Activated naive CD4-positive, alpha-beta T cell treated with anti-CD3 and anti-CD28 coated beads, Interleukin-2, amount 50 U/mL, for 24 hours (primary cell): ENCODE results near the gene FOSB.

Experiments
- H3K27ac Mint-ChIP-seq: one replicate; pipeline ENCODE4 v1.8.0; 2021; ENCODE audit warnings: mild to moderate bottlenecking, mixed read lengths
- H3K27me3 Mint-ChIP-seq: one replicate; pipeline ENCODE4 v1.8.0; 2021; ENCODE audit warnings: mixed read lengths
- H3K36me3 Mint-ChIP-seq: one replicate; pipeline ENCODE4 v1.8.0; 2021; ENCODE audit warnings: mixed read lengths
- H3K4me1 Mint-ChIP-seq: one replicate; pipeline ENCODE4 v1.8.0; 2021; ENCODE audit warnings: mixed read lengths
- H3K4me3 Mint-ChIP-seq: one replicate; pipeline ENCODE4 v1.8.0; 2021; ENCODE audit warnings: mild to moderate bottlenecking, mixed read lengths
- H3K9me3 Mint-ChIP-seq: one replicate; pipeline ENCODE4 v1.8.0; 2021; ENCODE audit warnings: mixed read lengths

FOSB gene

GRCh38 chr19:45437328-45437727 lies 30.5 kb upstream of the FOSB start:
- Mint-ChIP-seq H3K27me3 (no peaks in the 10 kb centered on the region), H3K4me3 (no peak overlapping the region), H3K9me3 (no peaks in the 10 kb centered on the region), H3K27ac (no peak overlapping the region), H3K36me3 (no peaks in the 10 kb centered on the region), H3K4me1 (peaks cover 14% of the 10 kb centered on the region)

- H3K4me1 Mint-ChIP-seq: peaks cover 30% of the 10 kb centered on the region
- H3K4me3 Mint-ChIP-seq: peak overlapping the region; percentile 15
- no peaks in the 10 kb centered on the region for H3K36me3 Mint-ChIP-seq
- no peaks in the 10 kb centered on the region for H3K9me3 Mint-ChIP-seq
- no peak overlapping the region for H3K27ac Mint-ChIP-seq
- H3K27me3 Mint-ChIP-seq: no peaks in the 10 kb centered on the region
Observed at GRCh38 chr19:45439190-45439568, 28.6 kb upstream of the FOSB start.

- H3K27me3 Mint-ChIP-seq: no peaks in the 10 kb centered on the region
- no peaks in the 10 kb centered on the region for H3K9me3 Mint-ChIP-seq
- peaks cover 35% of the 10 kb centered on the region for H3K4me1 Mint-ChIP-seq
- H3K4me3 Mint-ChIP-seq: peak overlapping the region; percentile 82
- H3K36me3 Mint-ChIP-seq: no peaks in the 10 kb centered on the region
- no peak overlapping the region for H3K27ac Mint-ChIP-seq
Observed at GRCh38 chr19:45439569-45440258, 28.1 kb upstream of the FOSB start.

GRCh38 chr19:45440259-45440638 lies 27.5 kb upstream of the FOSB start:
- H3K4me3 Mint-ChIP-seq: peak overlapping the region; percentile 82
- no peaks in the 10 kb centered on the region for H3K27me3 Mint-ChIP-seq
- no peaks in the 10 kb centered on the region for H3K9me3 Mint-ChIP-seq
- peak overlapping the region; percentile 57 for H3K27ac Mint-ChIP-seq
- no peaks in the 10 kb centered on the region for H3K36me3 Mint-ChIP-seq
- H3K4me1 Mint-ChIP-seq: peaks cover 40% of the 10 kb centered on the region

- H3K36me3 Mint-ChIP-seq: no peaks in the 10 kb centered on the region
- H3K4me3 Mint-ChIP-seq: peak overlapping the region; percentile 82
- no peaks in the 10 kb centered on the region for H3K9me3 Mint-ChIP-seq
- no peaks in the 10 kb centered on the region for H3K27me3 Mint-ChIP-seq
- H3K27ac Mint-ChIP-seq: peak overlapping the region; percentile 30
- peaks cover 44% of the 10 kb centered on the region for H3K4me1 Mint-ChIP-seq
Observed at GRCh38 chr19:45440873-45441654, 26.7 kb upstream of the FOSB start.

- no peaks in the 10 kb centered on the region for H3K36me3 Mint-ChIP-seq
- peaks cover 49% of the 10 kb centered on the region for H3K4me1 Mint-ChIP-seq
- no peaks in the 10 kb centered on the region for H3K27me3 Mint-ChIP-seq
- no peaks in the 10 kb centered on the region for H3K9me3 Mint-ChIP-seq
- peak overlapping the region; percentile 92 for H3K27ac Mint-ChIP-seq
- peak overlapping the region; percentile 88 for H3K4me3 Mint-ChIP-seq
Observed at GRCh38 chr19:45442408-45442777, 25.4 kb upstream of the FOSB start.

GRCh38 chr19:45442778-45443461 lies 24.9 kb upstream of the FOSB start:
- Mint-ChIP-seq H3K27me3 (no peaks in the 10 kb centered on the region), H3K4me1 (peaks cover 52% of the 10 kb centered on the region), H3K4me3 (peak overlapping the region; percentile 88), H3K9me3 (no peaks in the 10 kb centered on the region), H3K27ac (peak overlapping the region; percentile 92), H3K36me3 (no peaks in the 10 kb centered on the region)

GRCh38 chr19:45443462-45444317 lies 24.1 kb upstream of the FOSB start:
- Mint-ChIP-seq H3K36me3 (no peaks in the 10 kb centered on the region), H3K4me1 (peaks cover 57% of the 10 kb centered on the region), H3K27ac (peak overlapping the region; percentile 92), H3K9me3 (no peaks in the 10 kb centered on the region), H3K4me3 (peak overlapping the region; percentile 88), H3K27me3 (no peaks in the 10 kb centered on the region)

GRCh38 chr19:45444318-45445041 lies 23.3 kb upstream of the FOSB start:
- Mint-ChIP-seq H3K27ac (no peak overlapping the region), H3K36me3 (no peaks in the 10 kb centered on the region), H3K4me3 (peak overlapping the region; percentile 30), H3K9me3 (no peaks in the 10 kb centered on the region), H3K4me1 (peaks cover 62% of the 10 kb centered on the region), H3K27me3 (no peaks in the 10 kb centered on the region)

GRCh38 chr19:45445139-45445538 lies 22.7 kb upstream of the FOSB start:
- peaks cover 67% of the 10 kb centered on the region for H3K4me1 Mint-ChIP-seq

GRCh38 chr19:45446295-45446694 lies 21.5 kb upstream of the FOSB start:
- Mint-ChIP-seq H3K9me3 (no peaks in the 10 kb centered on the region), H3K36me3 (peaks cover 1% of the 10 kb centered on the region), H3K27me3 (no peaks in the 10 kb centered on the region), H3K4me3 (no peak overlapping the region), H3K27ac (no peak overlapping the region), H3K4me1 (peaks cover 62% of the 10 kb centered on the region)

More at GRCh38 chr19:45445139-45445538, 22.7 kb upstream of the FOSB start:
- Mint-ChIP-seq H3K9me3 (no peaks in the 10 kb centered on the region), H3K27ac (no peak overlapping the region), H3K27me3 (no peaks in the 10 kb centered on the region), H3K36me3 (peaks cover under 1% of the 10 kb centered on the region), H3K4me3 (peak overlapping the region; percentile 30)

GRCh38 chr19:45446944-45447343 lies 20.9 kb upstream of the FOSB start:
- H3K27ac Mint-ChIP-seq: no peak overlapping the region
- no peaks in the 10 kb centered on the region for H3K9me3 Mint-ChIP-seq
- no peaks in the 10 kb centered on the region for H3K27me3 Mint-ChIP-seq
- peaks cover 1% of the 10 kb centered on the region for H3K36me3 Mint-ChIP-seq
- no peak overlapping the region for H3K4me3 Mint-ChIP-seq
- peaks cover 68% of the 10 kb centered on the region for H3K4me1 Mint-ChIP-seq

- H3K4me1 Mint-ChIP-seq: peaks cover 63% of the 10 kb centered on the region
- H3K4me3 Mint-ChIP-seq: peak overlapping the region; percentile 64
- H3K36me3 Mint-ChIP-seq: peaks cover 1% of the 10 kb centered on the region
- no peaks in the 10 kb centered on the region for H3K9me3 Mint-ChIP-seq
- peak overlapping the region; percentile 47 for H3K27ac Mint-ChIP-seq
- no peaks in the 10 kb centered on the region for H3K27me3 Mint-ChIP-seq
Observed at GRCh38 chr19:45448425-45448756, 19.4 kb upstream of the FOSB start.

- peaks cover 58% of the 10 kb centered on the region for H3K4me1 Mint-ChIP-seq
Observed at GRCh38 chr19:45448887-45449299, 18.9 kb upstream of the FOSB start.

GRCh38 chr19:45450012-45450333 lies 17.8 kb upstream of the FOSB start:
- peaks cover 49% of the 10 kb centered on the region for H3K4me1 Mint-ChIP-seq
- H3K27me3 Mint-ChIP-seq: no peaks in the 10 kb centered on the region

More at GRCh38 chr19:45448887-45449299, 18.9 kb upstream of the FOSB start:
- Mint-ChIP-seq H3K36me3 (peaks cover 1% of the 10 kb centered on the region), H3K4me3 (peak overlapping the region; percentile 56), H3K27me3 (no peaks in the 10 kb centered on the region), H3K9me3 (no peaks in the 10 kb centered on the region), H3K27ac (peak overlapping the region; percentile 88)

More at GRCh38 chr19:45450012-45450333, 17.8 kb upstream of the FOSB start:
- Mint-ChIP-seq H3K9me3 (no peaks in the 10 kb centered on the region), H3K27ac (peak overlapping the region; percentile 97), H3K36me3 (peaks cover 1% of the 10 kb centered on the region), H3K4me3 (peak overlapping the region; percentile 95)
